Sigmoid colon (tissue), 7 donors: ENCODE measurements around the gene FOXR1. TPM values are rescaled to one million over a fixed set of nuclear protein-coding genes. Genes with fewer than 3 reads are reported as not detected.
"Not testable (repeated sequence)": the region's sequence is repeated elsewhere in the genome, so short reads cannot be mapped to it uniquely, and the experiment has no call there.

Experiments used
- DNase-seq: peaks from one replicate; pipeline ENCODE4 v3.0.0-alpha.2; 2019
- H3K27ac ChIP-seq, 4 donors: fragments of 200-600 bp; sonication (generic); one replicate each; pipeline ENCODE4 v1.5.1; 2016 to 2019; ENCODE audit warnings: mild to moderate bottlenecking in 1 of 4
- H3K27me3 ChIP-seq, 3 donors: fragments of 200-600 bp; sonication (generic); one replicate each; pipeline ENCODE4 v1.5.1; 2019; ENCODE audit warnings: mild to moderate bottlenecking in 1 of 3
- H3K36me3 ChIP-seq, 4 donors: fragments of 200-600 bp; sonication (generic); one replicate each; pipeline ENCODE4 v1.5.1; 2016 to 2019
- H3K4me1 ChIP-seq, 4 donors: fragments of 200-600 bp; sonication (generic); one replicate each; pipeline ENCODE4 v1.5.1; 2017 to 2019
- H3K4me3 ChIP-seq, 4 donors: fragments of 200-600 bp; sonication (generic); one replicate each; pipeline ENCODE4 v1.5.1; 2017 to 2019; ENCODE audit warnings: mild to moderate bottlenecking in 2 of 4, moderate library complexity in 1 of 4
- H3K9me3 ChIP-seq, 4 donors: fragments of 200-600 bp in 3 of 4; sonication (generic) in 3 of 4; one replicate each; pipeline versions ENCODE4 v1.5.1 to v1.6.1; 2013 to 2019
- EP300 ChIP-seq, 4 donors: sonication (generic); formaldehyde crosslinking; IDR thresholded peaks; one replicate each; pipeline ENCODE4 v1.6.1; 2017; ENCODE audit warnings: antibody characterized with exemption in 4 of 4
- POLR2A ChIP-seq, 2 donors: fragments of 450-650 bp; IDR thresholded peaks; one replicate each; pipeline ENCODE4 v1.6.1; 2016; ENCODE audit warnings: antibody characterized with exemption in 2 of 2, mild to moderate bottlenecking in 2 of 2, moderate library complexity in 2 of 2
- POLR2AphosphoS5 ChIP-seq, 4 donors: sonication (generic); formaldehyde crosslinking; IDR thresholded peaks; one replicate each; pipeline ENCODE4 v1.6.1; 2017; ENCODE audit warnings: antibody characterized with exemption in 4 of 4
- WGBS, 2 donors: extraction: QIAGEN DNeasy Blood & Tissue Kit; methylation state at CpG; one replicate each; pipeline ENCODE4 v1.1.7; 2013; 5-methylcytosine and 5-hydroxymethylcytosine counted together
- intact Hi-C: fragments of 100-400 bp; cut with DNase I; formaldehyde crosslinking; loops from one replicate; pipeline ENCODE4 v1.15.1; 2023
- polyA plus RNA-seq, 3 donors: library from polyadenylated mRNA; stranded (reverse); fragments of 200-250 nt; gene quantifications; one replicate each; pipeline ENCODE4 v1.2.3, GENCODE V29; 2013
- total RNA-seq, 4 donors: library from RNA; depleted of rRNA; stranded (reverse); fragments of >200 nt; gene quantifications; one replicate each; pipeline ENCODE4 v1.1.0, GENCODE V29; 2016
- TF ChIP-seq, protein P1 (sequence below), 4 experiments: fragments of 450-650 bp in 3 of 4; fragments of 200-600 bp in 1 of 4; IDR thresholded peaks; one replicate each; pipeline ENCODE4 v1.5.1; 2016 to 2019; ENCODE audit warnings: antibody characterized with exemption in 4 of 4, mild to moderate bottlenecking in 3 of 4, moderate library complexity in 2 of 4
- donor health status: healthy with polysubstance abuse.
- donor health status: Bipolar disorder and iron deficiency.
- donor health status: healthy.

Gene FOXR1
- total and polyA plus RNA-seq, 7 donors = not detected

DNA sequence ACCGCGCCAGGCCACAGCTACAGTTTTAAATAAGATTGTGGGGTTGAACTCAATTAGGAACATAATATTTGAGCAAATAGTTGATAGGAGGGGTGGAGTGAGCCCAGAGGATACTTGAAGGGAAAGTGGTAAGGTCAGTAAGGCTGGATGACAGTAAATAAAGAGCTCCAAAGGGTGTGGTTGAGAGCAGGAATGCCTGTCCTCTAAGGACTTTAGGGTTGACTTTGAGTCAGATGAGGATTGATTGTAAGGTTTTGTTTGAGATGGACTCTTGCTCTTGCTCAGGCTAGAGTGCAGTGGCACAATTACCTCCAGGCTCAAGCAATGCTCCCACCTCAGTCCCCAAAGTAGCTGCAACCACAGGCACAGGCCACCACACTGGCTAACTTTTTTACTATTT lies 2.4 kb downstream of the FOXR1 start:
- Histone ChIP-seq H3K27me3 (peaks cover 0 to 20% (median 18%) of the 10 kb centered on the region in 3 donors), H3K36me3 (no peaks in the 10 kb centered on the region), H3K27ac (no peak overlapping the region), H3K4me1 (no peaks in the 10 kb centered on the region), H3K4me3 (no peak overlapping the region), H3K9me3 (no peaks in the 10 kb centered on the region)
- TF ChIP-seq POLR2A (IDR thresholded peaks at IDR 0.05) (no peak), POLR2AphosphoS5 (IDR thresholded peaks at IDR 0.05) (no peak), EP300 (IDR thresholded peaks at IDR 0.05) (no peak)
- TF ChIP-seq, protein P1, sequence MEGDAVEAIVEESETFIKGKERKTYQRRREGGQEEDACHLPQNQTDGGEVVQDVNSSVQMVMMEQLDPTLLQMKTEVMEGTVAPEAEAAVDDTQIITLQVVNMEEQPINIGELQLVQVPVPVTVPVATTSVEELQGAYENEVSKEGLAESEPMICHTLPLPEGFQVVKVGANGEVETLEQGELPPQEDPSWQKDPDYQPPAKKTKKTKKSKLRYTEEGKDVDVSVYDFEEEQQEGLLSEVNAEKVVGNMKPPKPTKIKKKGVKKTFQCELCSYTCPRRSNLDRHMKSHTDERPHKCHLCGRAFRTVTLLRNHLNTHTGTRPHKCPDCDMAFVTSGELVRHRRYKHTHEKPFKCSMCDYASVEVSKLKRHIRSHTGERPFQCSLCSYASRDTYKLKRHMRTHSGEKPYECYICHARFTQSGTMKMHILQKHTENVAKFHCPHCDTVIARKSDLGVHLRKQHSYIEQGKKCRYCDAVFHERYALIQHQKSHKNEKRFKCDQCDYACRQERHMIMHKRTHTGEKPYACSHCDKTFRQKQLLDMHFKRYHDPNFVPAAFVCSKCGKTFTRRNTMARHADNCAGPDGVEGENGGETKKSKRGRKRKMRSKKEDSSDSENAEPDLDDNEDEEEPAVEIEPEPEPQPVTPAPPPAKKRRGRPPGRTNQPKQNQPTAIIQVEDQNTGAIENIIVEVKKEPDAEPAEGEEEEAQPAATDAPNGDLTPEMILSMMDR (IDR thresholded peaks at IDR 0.05) = no peak
- DNase-seq = no peak
- WGBS, 2 donors = 75 to 97% methylated on average over 2 of the region's 2 CpGs
- intact Hi-C loops = no loop called here

DNA sequence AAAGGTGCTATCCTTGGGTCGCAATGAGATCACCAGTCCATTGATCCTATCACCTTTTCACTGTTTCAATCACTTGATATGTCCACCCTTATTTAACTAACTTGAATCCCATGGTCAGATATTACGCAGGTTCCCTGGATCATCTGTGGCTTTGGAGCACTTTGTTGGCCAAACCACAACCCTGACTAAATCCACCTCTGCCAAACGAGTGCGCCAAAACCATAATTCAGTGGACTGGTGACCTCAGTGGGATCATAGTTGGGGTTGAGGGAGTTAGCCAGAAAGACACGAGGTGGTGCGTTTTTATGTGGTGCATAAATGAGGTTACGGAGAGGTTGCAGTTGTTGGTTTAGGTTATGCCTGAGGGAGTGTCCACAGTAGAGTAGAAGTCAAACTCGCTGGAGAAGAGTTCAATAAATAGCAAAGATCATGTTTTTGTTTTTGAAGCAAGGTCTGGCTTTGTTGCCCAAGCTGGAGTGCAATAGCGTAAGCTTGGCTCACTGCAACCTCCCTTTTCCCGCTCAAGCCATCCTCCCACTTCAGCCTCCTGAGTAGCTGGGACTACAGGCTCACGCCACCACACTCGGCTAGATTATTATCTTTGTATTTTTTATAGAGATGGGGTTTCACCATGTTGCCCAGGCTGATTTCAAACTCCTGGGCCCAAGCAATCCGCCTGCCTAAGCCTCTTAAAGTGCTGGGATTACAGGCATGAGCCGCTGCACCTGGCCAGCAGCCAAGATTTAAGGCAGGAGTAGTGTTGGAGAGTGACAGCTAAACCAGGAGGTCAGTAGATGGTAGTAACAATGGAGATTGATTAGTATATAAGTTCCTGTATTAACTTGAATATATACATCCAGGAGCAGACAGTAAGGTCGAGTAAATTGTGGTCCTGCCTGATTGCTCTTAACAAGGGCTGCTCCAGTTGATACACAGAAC lies 4.5 kb downstream of the FOXR1 start:
- peaks cover 0 to 6% (median 0%) of the 10 kb centered on the region in 4 donors for H3K4me1 ChIP-seq
- H3K27ac ChIP-seq = no peak overlapping the region
- intact Hi-C loops = no loop called here
- WGBS, 2 donors = 77 to 83% methylated on average over 15 of the region's 15 CpGs
- H3K4me3 ChIP-seq = no peak overlapping the region
- DNase-seq = no peak
- H3K27me3 ChIP-seq = peaks cover 0 to 22% (median 15%) of the 10 kb centered on the region in 3 donors
- H3K9me3 ChIP-seq = no peaks in the 10 kb centered on the region
- TF ChIP-seq EP300 (IDR thresholded peaks at IDR 0.05) (no peak), POLR2AphosphoS5 (IDR thresholded peaks at IDR 0.05) (no peak), POLR2A (IDR thresholded peaks at IDR 0.05) (no peak)
- TF ChIP-seq, protein P1 (IDR thresholded peaks at IDR 0.05) = no peak
- no peaks in the 10 kb centered on the region for H3K36me3 ChIP-seq

DNA sequence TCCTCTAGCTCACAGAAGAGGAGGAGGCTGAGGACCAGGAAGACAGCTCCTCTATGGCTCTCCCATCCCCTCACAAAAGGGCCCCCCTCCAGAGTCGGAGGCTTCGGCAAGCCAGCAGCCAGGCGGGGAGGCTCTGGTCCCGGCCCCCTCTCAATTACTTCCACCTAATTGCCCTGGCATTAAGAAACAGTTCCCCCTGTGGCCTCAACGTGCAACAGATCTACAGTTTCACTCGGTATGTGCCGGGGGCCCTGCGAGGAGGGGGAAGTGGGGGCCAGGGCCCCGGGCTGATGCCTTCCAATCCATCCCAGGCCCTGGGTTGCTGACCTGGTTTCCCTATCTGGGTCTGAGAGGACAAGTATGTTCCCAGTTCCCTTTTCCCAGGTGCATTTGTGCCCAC lies 7.9 kb downstream of the FOXR1 start:
- WGBS, 2 donors = 44 to 76% methylated on average over 9 of the region's 9 CpGs
- H3K36me3 ChIP-seq = no peaks in the 10 kb centered on the region
- intact Hi-C loops = no loop called here
- H3K9me3 ChIP-seq = no peaks in the 10 kb centered on the region
- DNase-seq = no peak
- H3K27ac ChIP-seq = no peak overlapping the region
- peaks cover 0 to 14% (median 5%) of the 10 kb centered on the region in 3 donors for H3K27me3 ChIP-seq
- no peak for TF ChIP-seq POLR2A (IDR thresholded peaks at IDR 0.05)
- TF ChIP-seq POLR2AphosphoS5 (IDR thresholded peaks at IDR 0.05) = no peak
- TF ChIP-seq, protein P1 (IDR thresholded peaks at IDR 0.05) = no peak
- TF ChIP-seq EP300 (IDR thresholded peaks at IDR 0.05) = no peak
- H3K4me1 ChIP-seq = peaks cover 0 to 6% (median 0%) of the 10 kb centered on the region in 4 donors
- no peak overlapping the region for H3K4me3 ChIP-seq

DNA sequence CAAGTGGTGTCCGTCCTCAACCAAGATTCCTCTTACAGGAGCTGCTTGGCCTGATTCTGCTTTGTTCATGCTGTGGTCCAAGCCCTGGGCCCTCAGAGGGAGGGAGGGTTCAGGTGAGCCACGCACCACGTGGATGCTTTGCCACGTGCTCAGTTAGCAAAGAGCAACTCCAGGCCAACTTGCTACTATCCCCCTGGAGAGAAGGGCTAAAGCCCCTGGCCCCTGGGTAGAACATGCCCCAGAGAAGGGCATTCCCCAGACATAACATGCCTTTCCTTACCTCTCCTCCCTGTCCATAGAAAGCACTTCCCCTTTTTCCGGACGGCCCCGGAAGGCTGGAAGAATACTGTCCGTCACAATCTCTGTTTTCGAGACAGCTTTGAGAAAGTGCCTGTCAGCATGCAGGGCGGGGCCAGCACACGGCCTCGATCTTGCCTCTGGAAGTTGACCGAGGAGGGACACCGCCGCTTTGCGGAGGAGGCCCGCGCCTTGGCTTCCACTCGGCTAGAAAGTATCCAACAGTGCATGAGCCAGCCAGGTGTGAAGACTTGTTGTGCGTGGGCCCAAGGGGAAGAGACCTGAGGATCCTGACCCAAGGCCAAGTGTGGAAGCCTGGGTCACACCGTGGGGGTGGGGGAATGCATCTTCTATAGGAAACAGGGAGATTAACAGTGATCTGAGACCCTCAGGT lies 8.8 kb downstream of the FOXR1 start:
- Histone ChIP-seq H3K36me3 (no peaks in the 10 kb centered on the region), H3K9me3 (no peaks in the 10 kb centered on the region), H3K4me3 (no peak overlapping the region), H3K27me3 (peaks cover 0 to 14% (median 5%) of the 10 kb centered on the region in 3 donors), H3K4me1 (peaks cover 0 to 6% (median 0%) of the 10 kb centered on the region in 4 donors), H3K27ac (no peak overlapping the region)
- intact Hi-C loops = no loop called here
- peak; percentile 73 for DNase-seq
- no peak for TF ChIP-seq EP300 (IDR thresholded peaks at IDR 0.05)
- no peak for TF ChIP-seq POLR2A (IDR thresholded peaks at IDR 0.05)
- TF ChIP-seq, protein P1 (IDR thresholded peaks at IDR 0.05) = no peak
- no peak for TF ChIP-seq POLR2AphosphoS5 (IDR thresholded peaks at IDR 0.05)
- WGBS, 2 donors = 31 to 47% methylated on average over 21 of the region's 21 CpGs

DNA sequence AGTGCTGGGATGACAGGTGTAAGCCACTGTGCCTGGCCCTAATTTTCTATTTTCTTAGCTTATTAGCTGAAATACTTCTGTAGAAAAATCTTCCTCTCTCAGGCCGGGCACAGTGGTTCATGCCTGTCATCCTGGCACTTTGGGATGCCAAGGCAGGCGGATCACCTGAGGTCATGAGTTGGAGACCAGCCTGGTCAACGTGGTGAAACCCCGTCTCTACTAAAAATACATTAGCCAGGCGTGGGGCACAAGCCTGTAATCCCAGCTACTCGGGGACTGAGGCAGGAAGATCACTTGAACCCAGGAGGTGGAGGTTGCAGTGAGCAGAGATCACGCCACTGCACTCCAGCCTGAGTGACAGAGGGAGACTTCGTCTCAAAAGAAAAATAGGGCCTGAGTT lies 12.8 kb downstream of the FOXR1 start:
- H3K9me3 ChIP-seq, H3K4me1 ChIP-seq, H3K4me3 ChIP-seq, H3K27me3 ChIP-seq, H3K27ac ChIP-seq, intact Hi-C loops, DNase-seq, H3K36me3 ChIP-seq: not testable (repeated sequence)
- WGBS, 2 donors = 77 to 82% methylated on average over 8 of the region's 8 CpGs
